Renal cortex interstitium (tissue), 3 donors: Measurements from ENCODE around the gene SECISBP2. TPM values are rescaled to one million over a fixed set of nuclear protein-coding genes. Genes with fewer than 3 reads are reported as not detected.

Experiments used
- polyA plus RNA-seq, 3 donors: library from polyadenylated mRNA; unstranded; fragments of 120-200 nt; gene quantifications; one replicate each; pipeline ENCODE4 v1.2.1, GENCODE V29; 2013; ENCODE audit not compliant: insufficient read length in 3 of 3

The SECISBP2 gene
- polyA plus RNA-seq, 3 donors, result 60.3 to 105 (median 75.6) TPM

Other genes starting within 250 kb of the SECISBP2 start
- gene SHC3, start 139.7 kb upstream of the SECISBP2 start, polyA plus RNA-seq, result 1 to 10 TPM; 2.4 to 3.4 (median 2.7) TPM
- 100 to 1,000 TPM in 2 of 3 donors, 10 to 100 TPM in 1; 68.8 to 115 (median 113) TPM for gene CKS2, start 7.3 kb upstream of the SECISBP2 start, polyA plus RNA-seq
- 10 to 100 TPM; 46.9 to 68.0 (median 49.1) TPM for gene SEMA4D, start 179.6 kb downstream of the SECISBP2 start, polyA plus RNA-seq